HL-60 (cell line): Measurements from ENCODE around the gene RAI14.

ENCODE experiments used
- CTCF ChIP-seq: IDR thresholded peaks from one replicate; pipeline ENCODE4 v1.5.1; 2011; ENCODE audit warnings: low read length, control low read depth, inconsistent platforms; ENCODE audit not compliant: insufficient read depth
- GABPA ChIP-seq: IDR thresholded peaks from 2 replicates; pipeline ENCODE4 v1.6.1; 2012; ENCODE audit warnings: low read depth
- POLR2AphosphoS5 ChIP-seq: IDR thresholded peaks from 2 replicates; pipeline ENCODE4 v1.6.1; 2012; ENCODE audit warnings: low read depth
- SPI1 ChIP-seq: IDR thresholded peaks from 2 replicates; pipeline ENCODE4 v1.6.1; 2012; ENCODE audit warnings: low read depth, mild to moderate bottlenecking, borderline replicate concordance
- TF ChIP-seq, protein P1 (sequence below): IDR thresholded peaks from 2 replicates; pipeline ENCODE4 v1.6.1; 2012; ENCODE audit warnings: low read depth; ENCODE audit not compliant: insufficient replicate concordance

- TF ChIP-seq CTCF (no peak), POLR2AphosphoS5 (no peak), GABPA (no peak), SPI1 (no peak)
- TF ChIP-seq, protein P1, sequence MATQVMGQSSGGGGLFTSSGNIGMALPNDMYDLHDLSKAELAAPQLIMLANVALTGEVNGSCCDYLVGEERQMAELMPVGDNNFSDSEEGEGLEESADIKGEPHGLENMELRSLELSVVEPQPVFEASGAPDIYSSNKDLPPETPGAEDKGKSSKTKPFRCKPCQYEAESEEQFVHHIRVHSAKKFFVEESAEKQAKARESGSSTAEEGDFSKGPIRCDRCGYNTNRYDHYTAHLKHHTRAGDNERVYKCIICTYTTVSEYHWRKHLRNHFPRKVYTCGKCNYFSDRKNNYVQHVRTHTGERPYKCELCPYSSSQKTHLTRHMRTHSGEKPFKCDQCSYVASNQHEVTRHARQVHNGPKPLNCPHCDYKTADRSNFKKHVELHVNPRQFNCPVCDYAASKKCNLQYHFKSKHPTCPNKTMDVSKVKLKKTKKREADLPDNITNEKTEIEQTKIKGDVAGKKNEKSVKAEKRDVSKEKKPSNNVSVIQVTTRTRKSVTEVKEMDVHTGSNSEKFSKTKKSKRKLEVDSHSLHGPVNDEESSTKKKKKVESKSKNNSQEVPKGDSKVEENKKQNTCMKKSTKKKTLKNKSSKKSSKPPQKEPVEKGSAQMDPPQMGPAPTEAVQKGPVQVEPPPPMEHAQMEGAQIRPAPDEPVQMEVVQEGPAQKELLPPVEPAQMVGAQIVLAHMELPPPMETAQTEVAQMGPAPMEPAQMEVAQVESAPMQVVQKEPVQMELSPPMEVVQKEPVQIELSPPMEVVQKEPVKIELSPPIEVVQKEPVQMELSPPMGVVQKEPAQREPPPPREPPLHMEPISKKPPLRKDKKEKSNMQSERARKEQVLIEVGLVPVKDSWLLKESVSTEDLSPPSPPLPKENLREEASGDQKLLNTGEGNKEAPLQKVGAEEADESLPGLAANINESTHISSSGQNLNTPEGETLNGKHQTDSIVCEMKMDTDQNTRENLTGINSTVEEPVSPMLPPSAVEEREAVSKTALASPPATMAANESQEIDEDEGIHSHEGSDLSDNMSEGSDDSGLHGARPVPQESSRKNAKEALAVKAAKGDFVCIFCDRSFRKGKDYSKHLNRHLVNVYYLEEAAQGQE: no peak
Measured at GRCh38 chr5:34844999-34845398, 188.9 kb downstream of the RAI14 start.
